ENCODE data around the gene A1CF. TPM values are rescaled to one million over a fixed set of nuclear protein-coding genes. Genes with fewer than 3 reads are reported as not detected.
"Not testable (repeated sequence)": the region's sequence is repeated elsewhere in the genome, so short reads cannot be mapped to it uniquely, and the experiment has no call there.

The A1CF gene
- total RNA-seq, 1 donor from 2014 or later = not detected

GRCh38 chr10:50796693-50797092, 88.7 kb downstream of the A1CF start:
- Mint-ChIP-seq H3K36me3 (ENCODE audit: low read depth, unreplicated experiment) (no peaks in the 10 kb centered on the region), H3K4me3 (ENCODE audit: unreplicated experiment) (no peak overlapping the region), H3K27me3 (ENCODE audit: low read depth, unreplicated experiment) (no peaks in the 10 kb centered on the region), H3K9me3 (ENCODE audit: unreplicated experiment) (peaks cover 3% of the 10 kb centered on the region), H3K4me1 (ENCODE audit: low read depth, unreplicated experiment) (no peaks in the 10 kb centered on the region), H3K27ac (ENCODE audit: unreplicated experiment) (no peak overlapping the region)
- FAIRE-seq = no peak
- Histone ChIP-seq H3K9ac (ENCODE audit: low read length) (no peak overlapping the region), H3K4me3 (ENCODE audit: insufficient read depth, low read depth, low read length) (no peak overlapping the region), H4K20me1 (ENCODE audit: insufficient read depth, low read length) (no peaks in the 10 kb centered on the region), H3K4me1 (ENCODE audit: insufficient read depth, low read length) (no peaks in the 10 kb centered on the region), H3K4me2 (ENCODE audit: low read length) (no peak overlapping the region), H3K9me3 (ENCODE audit: insufficient read depth, low read depth, low read length) (no peaks in the 10 kb centered on the region), H3K27ac (ENCODE audit: low read depth, low read length) (no peak overlapping the region), H2AFZ (ENCODE audit: low read depth, low read length) (no peak overlapping the region), H3K36me3 (ENCODE audit: insufficient read depth, low read length) (no peaks in the 10 kb centered on the region), H3K79me2 (ENCODE audit: insufficient read depth, low read length) (no peaks in the 10 kb centered on the region), H3K27me3 (ENCODE audit: insufficient read depth, low read length) (peaks cover 2% of the 10 kb centered on the region)
- no peak for DNase-seq (ENCODE audit: low read depth)
- TF ChIP-seq EZH2 (IDR thresholded peaks at IDR 0.05; ENCODE audit: insufficient read depth, low read length) (no peak), CTCF (IDR thresholded peaks at IDR 0.05; ENCODE audit: insufficient read depth, low read depth, low read length) (no peak)

GRCh38 chr10:50794490-50794889, 90.9 kb downstream of the A1CF start:
- no peak overlapping the region for H3K27ac ChIP-seq (ENCODE audit: low read depth, low read length)
- no peak overlapping the region for H2AFZ ChIP-seq (ENCODE audit: low read depth, low read length)
- no peaks in the 10 kb centered on the region for H3K27me3 Mint-ChIP-seq (ENCODE audit: low read depth, unreplicated experiment)
- H3K9me3 Mint-ChIP-seq (ENCODE audit: unreplicated experiment) = peaks cover 3% of the 10 kb centered on the region
- no peak overlapping the region for H3K4me3 ChIP-seq (ENCODE audit: insufficient read depth, low read depth, low read length)
- no peaks in the 10 kb centered on the region for H4K20me1 ChIP-seq (ENCODE audit: insufficient read depth, low read length)
- H3K4me3 Mint-ChIP-seq (ENCODE audit: unreplicated experiment) = no peak overlapping the region
- no peak overlapping the region for H3K27ac Mint-ChIP-seq (ENCODE audit: unreplicated experiment)
- FAIRE-seq (no peak), DNase-seq (ENCODE audit: low read depth) (no peak)
- no peak overlapping the region for H3K4me2 ChIP-seq (ENCODE audit: low read length)
- no peak for TF ChIP-seq CTCF (IDR thresholded peaks at IDR 0.05; ENCODE audit: insufficient read depth, low read depth, low read length)
- no peak for TF ChIP-seq EZH2 (IDR thresholded peaks at IDR 0.05; ENCODE audit: insufficient read depth, low read length)
- no peaks in the 10 kb centered on the region for H3K9me3 ChIP-seq (ENCODE audit: insufficient read depth, low read depth, low read length)
- H3K4me1 ChIP-seq (ENCODE audit: insufficient read depth, low read length) = no peaks in the 10 kb centered on the region
- no peaks in the 10 kb centered on the region for H3K79me2 ChIP-seq (ENCODE audit: insufficient read depth, low read length)
- H3K9ac ChIP-seq (ENCODE audit: low read length) = no peak overlapping the region
- no peaks in the 10 kb centered on the region for H3K36me3 Mint-ChIP-seq (ENCODE audit: low read depth, unreplicated experiment)
- no peaks in the 10 kb centered on the region for H3K4me1 Mint-ChIP-seq (ENCODE audit: low read depth, unreplicated experiment)
- no peaks in the 10 kb centered on the region for H3K36me3 ChIP-seq (ENCODE audit: insufficient read depth, low read length)
- peaks cover 2% of the 10 kb centered on the region for H3K27me3 ChIP-seq (ENCODE audit: insufficient read depth, low read length)

GRCh38 chr10:50788951-50789945, 96.2 kb downstream of the A1CF start:
- no peak for TF ChIP-seq EZH2 (IDR thresholded peaks at IDR 0.05; ENCODE audit: insufficient read depth, low read length)
- TF ChIP-seq CTCF (IDR thresholded peaks at IDR 0.05; ENCODE audit: insufficient read depth, low read depth, low read length) = peak; percentile 54
- Histone ChIP-seq H3K9me3 (ENCODE audit: insufficient read depth, low read depth, low read length) (no peaks in the 10 kb centered on the region), H3K36me3 (ENCODE audit: insufficient read depth, low read length) (no peaks in the 10 kb centered on the region), H3K4me1 (ENCODE audit: insufficient read depth, low read length) (no peaks in the 10 kb centered on the region), H3K27ac (ENCODE audit: low read depth, low read length) (no peak overlapping the region), H4K20me1 (ENCODE audit: insufficient read depth, low read length) (no peaks in the 10 kb centered on the region), H3K4me2 (ENCODE audit: low read length) (no peak overlapping the region), H3K27me3 (ENCODE audit: insufficient read depth, low read length) (no peaks in the 10 kb centered on the region), H3K4me3 (ENCODE audit: insufficient read depth, low read depth, low read length) (no peak overlapping the region), H2AFZ (ENCODE audit: low read depth, low read length) (no peak overlapping the region), H3K9ac (ENCODE audit: low read length) (no peak overlapping the region), H3K79me2 (ENCODE audit: insufficient read depth, low read length) (no peaks in the 10 kb centered on the region)
- Mint-ChIP-seq H3K27me3 (ENCODE audit: low read depth, unreplicated experiment) (no peaks in the 10 kb centered on the region), H3K9me3 (ENCODE audit: unreplicated experiment) (no peaks in the 10 kb centered on the region), H3K27ac (ENCODE audit: unreplicated experiment) (no peak overlapping the region), H3K4me1 (ENCODE audit: low read depth, unreplicated experiment) (no peaks in the 10 kb centered on the region), H3K4me3 (ENCODE audit: unreplicated experiment) (no peak overlapping the region), H3K36me3 (ENCODE audit: low read depth, unreplicated experiment) (no peaks in the 10 kb centered on the region)
- FAIRE-seq (no peak), DNase-seq (ENCODE audit: low read depth) (peak; percentile 22)

GRCh38 chr10:50787962-50788361, 97.5 kb downstream of the A1CF start:
- not testable (repeated sequence) for H3K4me2 ChIP-seq (ENCODE audit: low read length); H3K9me3 Mint-ChIP-seq (ENCODE audit: unreplicated experiment); H3K36me3 Mint-ChIP-seq (ENCODE audit: low read depth, unreplicated experiment); H3K36me3 ChIP-seq (ENCODE audit: insufficient read depth, low read length); H3K4me3 ChIP-seq (ENCODE audit: insufficient read depth, low read depth, low read length); H3K4me1 ChIP-seq (ENCODE audit: insufficient read depth, low read length); H3K27ac ChIP-seq (ENCODE audit: low read depth, low read length); H3K9ac ChIP-seq (ENCODE audit: low read length); H3K27me3 ChIP-seq (ENCODE audit: insufficient read depth, low read length); H3K9me3 ChIP-seq (ENCODE audit: insufficient read depth, low read depth, low read length); H2AFZ ChIP-seq (ENCODE audit: low read depth, low read length); H3K27ac Mint-ChIP-seq (ENCODE audit: unreplicated experiment); FAIRE-seq; H3K4me1 Mint-ChIP-seq (ENCODE audit: low read depth, unreplicated experiment); DNase-seq (ENCODE audit: low read depth); H4K20me1 ChIP-seq (ENCODE audit: insufficient read depth, low read length); H3K79me2 ChIP-seq (ENCODE audit: insufficient read depth, low read length); H3K4me3 Mint-ChIP-seq (ENCODE audit: unreplicated experiment); H3K27me3 Mint-ChIP-seq (ENCODE audit: low read depth, unreplicated experiment)

All from astrocyte (in vitro differentiated cells and primary cell).